ENCODE results near the gene DNAJB9.

- TF ChIP-seq, protein P1, sequence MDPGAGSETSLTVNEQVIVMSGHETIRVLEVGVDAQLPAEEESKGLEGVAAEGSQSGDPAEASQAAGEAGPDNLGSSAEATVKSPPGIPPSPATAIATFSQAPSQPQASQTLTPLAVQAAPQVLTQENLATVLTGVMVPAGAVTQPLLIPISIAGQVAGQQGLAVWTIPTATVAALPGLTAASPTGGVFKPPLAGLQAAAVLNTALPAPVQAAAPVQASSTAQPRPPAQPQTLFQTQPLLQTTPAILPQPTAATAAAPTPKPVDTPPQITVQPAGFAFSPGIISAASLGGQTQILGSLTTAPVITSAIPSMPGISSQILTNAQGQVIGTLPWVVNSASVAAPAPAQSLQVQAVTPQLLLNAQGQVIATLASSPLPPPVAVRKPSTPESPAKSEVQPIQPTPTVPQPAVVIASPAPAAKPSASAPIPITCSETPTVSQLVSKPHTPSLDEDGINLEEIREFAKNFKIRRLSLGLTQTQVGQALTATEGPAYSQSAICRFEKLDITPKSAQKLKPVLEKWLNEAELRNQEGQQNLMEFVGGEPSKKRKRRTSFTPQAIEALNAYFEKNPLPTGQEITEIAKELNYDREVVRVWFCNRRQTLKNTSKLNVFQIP (CRISPR knock-in tag; IDR thresholded peaks at IDR 0.05; ENCODE audit: borderline replicate concordance, low read depth) = no peak
- TF ChIP-seq SNAI2 (CRISPR knock-in tag; IDR thresholded peaks at IDR 0.05) (no peak), OSR1 (CRISPR knock-in tag; IDR thresholded peaks at IDR 0.05) (no peak), GLIS3 (CRISPR knock-in tag; IDR thresholded peaks at IDR 0.05) (no peak)
Measured at GRCh38 chr7:108533712-108534111, 36.0 kb upstream of the DNAJB9 start.
